CD4-positive, CD25-positive, alpha-beta regulatory T cell (primary cell): ENCODE results near the gene PDE4B. TPM values are rescaled to one million over a fixed set of nuclear protein-coding genes. Genes with fewer than 3 reads are reported as not detected.
A peak's percentile ranks its signal among the peaks of the same experiment; 100 is the strongest.

Source experiments
- ATAC-seq, 2 donors: fragments of 150-1000 bp; cut with Tn5 transposase; one replicate each; pipeline ENCODE4 v1.10.0; 2021; ENCODE audit warnings: low read depth in 2 of 2, moderate number of reproducible peaks in 2 of 2, moderate library complexity in 1 of 2
- DNase-seq, 3 donors: peaks; one replicate each; pipeline versions ENCODE4 v3.0.0 to v3.0.0-alpha.2; 2012 to 2022; ENCODE audit warnings: mixed read lengths in 1 of 3
- H3K27ac ChIP-seq: one replicate; pipeline ENCODE4 v1.7.0; 2013; ENCODE audit warnings: mild to moderate bottlenecking, low read length; ENCODE audit not compliant: insufficient read depth, poor library complexity, severe bottlenecking
- H3K27me3 ChIP-seq: one replicate; pipeline ENCODE4 v1.7.0; 2013; ENCODE audit warnings: low read length; ENCODE audit not compliant: control insufficient read depth, insufficient read depth
- H3K36me3 ChIP-seq: one replicate; pipeline ENCODE4 v1.7.0; 2013; ENCODE audit warnings: mild to moderate bottlenecking, low read length, moderate library complexity; ENCODE audit not compliant: control insufficient read depth, insufficient read depth
- H3K4me1 ChIP-seq: 2 replicates; pipeline ENCODE4 v1.7.0; 2013; ENCODE audit warnings: mild to moderate bottlenecking, low read length; ENCODE audit not compliant: insufficient read depth, control insufficient read depth, poor library complexity, severe bottlenecking
- H3K4me3 ChIP-seq: one replicate; pipeline ENCODE4 v1.7.0; 2013; ENCODE audit warnings: low read depth, mild to moderate bottlenecking, low read length, moderate library complexity
- H3K9me3 ChIP-seq, 2 experiments: 1 replicate in 1 of 2; 2 replicates in 1 of 2; pipeline ENCODE4 v1.7.0; 2013; ENCODE audit warnings: low read length in 2 of 2, mild to moderate bottlenecking in 1 of 2, moderate library complexity in 1 of 2; ENCODE audit not compliant: control insufficient read depth in 2 of 2
- H3K27ac Mint-ChIP-seq, 3 donors: one replicate each; pipeline ENCODE4 v1.8.0; 2020 to 2022; ENCODE audit warnings: mild to moderate bottlenecking in 3 of 3, mixed read lengths in 3 of 3, moderate library complexity in 2 of 3
- H3K27me3 Mint-ChIP-seq: one replicate; pipeline ENCODE4 v1.8.0; 2022; ENCODE audit warnings: mild to moderate bottlenecking, mixed read lengths
- H3K36me3 Mint-ChIP-seq: one replicate; pipeline ENCODE4 v1.8.0; 2020; ENCODE audit warnings: mixed read lengths
- H3K4me1 Mint-ChIP-seq, 4 donors: one replicate each; pipeline ENCODE4 v1.8.0; 2020 to 2022; ENCODE audit warnings: mixed read lengths in 4 of 4, mild to moderate bottlenecking in 1 of 4
- H3K4me3 Mint-ChIP-seq, 4 donors: one replicate each; pipeline ENCODE4 v1.8.0; 2020 to 2022; ENCODE audit warnings: mild to moderate bottlenecking in 4 of 4, mixed read lengths in 4 of 4, moderate library complexity in 3 of 4
- H3K9me3 Mint-ChIP-seq, 7 donors: one replicate each; pipeline ENCODE4 v1.8.0; 2020 to 2022; ENCODE audit warnings: mixed read lengths in 7 of 7, mild to moderate bottlenecking in 3 of 7, moderate library complexity in 2 of 7
- polyA plus RNA-seq, 4 donors: library from polyadenylated mRNA; unstranded; fragments of 300-500 nt; fragmentation: Illumina TruSeq; gene quantifications; one replicate each; pipeline ENCODE4 v1.2.3, GENCODE V29; 2021
- total RNA-seq: library from RNA; stranded (reverse); gene quantifications from one replicate; pipeline ENCODE4 v1.2.3, GENCODE V29; 2022

Gene PDE4B
- total and polyA plus RNA-seq, 5 donors from 2014 or later = 63.9 to 200 (median 75.4) TPM

DNA sequence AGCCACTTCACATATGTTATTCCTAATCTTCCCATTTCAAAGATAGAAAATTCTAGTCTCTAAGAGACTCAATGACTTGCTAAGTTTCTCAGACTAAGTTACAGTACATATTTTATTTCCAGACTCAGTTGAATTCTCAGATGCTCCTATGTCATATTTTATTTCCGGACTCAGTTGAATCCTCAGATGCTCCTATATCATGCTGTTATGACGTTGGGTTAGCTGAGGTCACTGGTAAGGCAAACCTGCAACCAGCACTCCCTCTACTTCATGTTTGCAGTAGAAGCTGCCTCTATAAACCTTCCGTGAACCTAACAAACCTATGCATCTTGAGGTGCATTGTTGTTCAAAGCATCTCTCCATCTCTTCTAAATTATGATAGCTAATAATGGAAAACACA is 554.2 kb downstream of the PDE4B start:
- Mint-ChIP-seq H3K4me3 (peak overlapping the region; percentile 60 to 85 (median 68)), H3K36me3 (peaks cover 11% of the 10 kb centered on the region), H3K27me3 (no peaks in the 10 kb centered on the region), H3K4me1 (peaks cover 60 to 92% (median 87%) of the 10 kb centered on the region in 4 donors), H3K9me3 (peaks cover 0 to under 1% (median 0%) of the 10 kb centered on the region in 7 donors), H3K27ac (peak overlapping the region in 2 of 3 donors; percentile 81 to 92)
- ATAC-seq (no peak), DNase-seq (no peak)
- Histone ChIP-seq H3K27me3 (no peaks in the 10 kb centered on the region), H3K4me1 (peaks cover 100% of the 10 kb centered on the region), H3K27ac (peak overlapping the region; percentile 86), H3K4me3 (peak overlapping the region; percentile 78), H3K9me3 (no peaks in the 10 kb centered on the region), H3K36me3 (peaks cover 2% of the 10 kb centered on the region)

DNA sequence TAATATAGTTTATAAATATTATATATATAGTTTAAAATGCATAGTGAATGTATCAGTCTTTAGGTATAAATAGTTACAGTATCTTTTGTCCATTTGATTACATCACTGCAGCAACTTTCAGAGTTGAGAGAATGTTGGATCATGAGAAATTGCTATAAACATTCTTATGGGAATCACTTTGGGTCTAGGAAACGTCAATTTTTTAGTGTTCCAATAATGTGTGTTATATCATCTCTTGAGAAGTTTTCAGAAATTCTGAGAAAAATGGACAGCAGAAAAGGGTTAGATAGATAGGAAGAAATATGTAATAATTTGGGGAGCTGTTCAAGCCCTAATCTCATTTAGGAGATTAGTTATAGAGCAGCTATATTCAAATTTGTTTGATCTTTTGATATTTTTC is 556.1 kb downstream of the PDE4B start:
- Histone ChIP-seq H3K36me3 (peaks cover 2% of the 10 kb centered on the region), H3K27ac (peak overlapping the region; percentile 86), H3K9me3 (no peaks in the 10 kb centered on the region), H3K4me3 (peak overlapping the region; percentile 78), H3K27me3 (no peaks in the 10 kb centered on the region), H3K4me1 (peaks cover 100% of the 10 kb centered on the region)
- Mint-ChIP-seq H3K4me1 (peaks cover 60 to 98% (median 94%) of the 10 kb centered on the region in 4 donors), H3K4me3 (peak overlapping the region; percentile 72 to 94 (median 80)), H3K27me3 (no peaks in the 10 kb centered on the region), H3K27ac (peak overlapping the region; percentile 70 to 97 (median 91)), H3K9me3 (peaks cover 0 to 5% (median 0%) of the 10 kb centered on the region in 7 donors), H3K36me3 (peaks cover 22% of the 10 kb centered on the region)
- no peak for DNase-seq
- no peak for ATAC-seq

DNA sequence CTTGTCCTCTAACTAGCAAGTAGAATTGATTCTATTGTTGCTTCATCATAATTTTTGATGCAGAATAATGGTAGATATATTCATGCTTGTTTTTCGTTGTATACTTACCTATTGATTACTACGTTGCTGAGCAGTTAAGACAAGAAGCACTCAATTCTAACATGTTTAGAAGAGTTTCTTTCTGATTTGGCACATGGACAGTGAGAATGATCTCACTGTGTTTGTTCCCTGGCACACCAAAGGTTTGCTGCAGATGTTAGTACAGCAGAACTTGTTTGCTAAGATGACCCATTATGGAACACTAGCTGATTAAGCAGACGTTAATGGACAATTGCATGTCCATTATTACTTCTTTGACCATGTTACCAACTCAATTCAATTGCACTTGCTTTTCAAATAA is 556.5 kb downstream of the PDE4B start:
- Histone ChIP-seq H3K27me3 (no peaks in the 10 kb centered on the region), H3K4me3 (peak overlapping the region; percentile 78), H3K4me1 (peaks cover 100% of the 10 kb centered on the region), H3K27ac (peak overlapping the region; percentile 86), H3K9me3 (no peaks in the 10 kb centered on the region), H3K36me3 (peaks cover 2% of the 10 kb centered on the region)
- ATAC-seq (no peak), DNase-seq (no peak)
- Mint-ChIP-seq H3K36me3 (peaks cover 22% of the 10 kb centered on the region), H3K27ac (peak overlapping the region; percentile 70 to 97 (median 91)), H3K9me3 (peaks cover 0 to 5% (median 0%) of the 10 kb centered on the region in 7 donors), H3K4me3 (peak overlapping the region; percentile 72 to 94 (median 80)), H3K4me1 (peaks cover 56 to 98% (median 92%) of the 10 kb centered on the region in 4 donors), H3K27me3 (no peaks in the 10 kb centered on the region)

DNA sequence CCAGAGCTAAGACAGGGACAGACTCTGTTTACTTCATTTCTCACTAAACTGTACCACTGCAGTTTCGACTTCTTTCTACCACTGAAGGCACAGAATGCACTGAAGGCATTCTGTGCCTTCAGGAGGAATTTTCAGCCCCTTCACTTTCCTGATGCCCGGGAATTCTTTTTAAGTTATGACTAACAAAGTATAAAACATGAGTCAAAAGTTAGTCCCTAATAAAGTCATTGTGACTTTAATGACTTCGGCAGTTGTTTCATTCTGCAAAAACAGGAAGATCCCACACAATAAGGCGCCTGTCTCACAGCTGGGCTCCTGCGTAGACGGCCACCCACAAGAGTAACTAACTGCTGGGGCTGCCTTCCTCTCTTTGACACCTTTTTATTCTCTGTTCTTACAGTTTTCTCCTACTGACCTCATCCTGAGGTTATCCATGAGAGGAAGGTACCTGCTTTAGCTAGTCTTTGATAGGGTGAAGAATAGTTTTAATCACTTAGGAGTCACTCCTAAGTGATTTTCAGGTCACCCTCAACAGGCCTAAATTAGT is 557.4 kb downstream of the PDE4B start:
- DNase-seq (peak; percentile 39 to 73 (median 68)), ATAC-seq (peak; percentile 58 to 62)
- Histone ChIP-seq H3K27ac (peak overlapping the region; percentile 86), H3K4me1 (peaks cover 100% of the 10 kb centered on the region), H3K27me3 (no peaks in the 10 kb centered on the region), H3K4me3 (peak overlapping the region; percentile 78), H3K36me3 (peaks cover 2% of the 10 kb centered on the region), H3K9me3 (no peaks in the 10 kb centered on the region)
- Mint-ChIP-seq H3K4me3 (peak overlapping the region; percentile 72 to 94 (median 80)), H3K4me1 (peaks cover 49 to 97% (median 91%) of the 10 kb centered on the region in 4 donors), H3K9me3 (peaks cover 0 to 5% (median 0%) of the 10 kb centered on the region in 7 donors), H3K36me3 (peaks cover 25% of the 10 kb centered on the region), H3K27me3 (no peaks in the 10 kb centered on the region), H3K27ac (peak overlapping the region; percentile 89 to 97 (median 91))

DNA sequence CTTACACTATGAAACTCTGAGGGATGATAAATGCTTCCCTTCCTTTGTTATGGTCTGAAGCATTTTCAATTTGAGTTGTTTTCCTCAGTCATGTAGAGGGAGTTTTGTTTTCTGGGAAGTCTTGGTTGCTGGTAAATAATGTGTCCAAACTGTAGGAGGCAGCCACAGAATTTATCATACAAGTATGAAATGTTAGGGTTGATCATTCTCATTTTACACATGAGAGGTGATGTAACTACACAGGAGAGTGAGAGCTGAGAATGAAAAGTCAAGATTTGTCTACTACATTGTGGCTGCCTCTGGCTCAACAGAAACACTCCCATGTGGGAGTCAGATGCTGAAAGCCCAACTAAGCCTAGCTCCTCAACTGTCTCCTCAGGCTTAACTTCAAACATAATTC is 558.8 kb downstream of the PDE4B start:
- ATAC-seq (no peak), DNase-seq (no peak)
- H3K9me3 Mint-ChIP-seq = peaks cover 0 to 5% (median 0%) of the 10 kb centered on the region in 7 donors
- no peaks in the 10 kb centered on the region for H3K27me3 ChIP-seq
- H3K4me1 Mint-ChIP-seq = peaks cover 43 to 96% (median 90%) of the 10 kb centered on the region in 4 donors
- H3K9me3 ChIP-seq = no peaks in the 10 kb centered on the region
- peaks cover 37% of the 10 kb centered on the region for H3K36me3 Mint-ChIP-seq
- H3K4me3 Mint-ChIP-seq = peak overlapping the region; percentile 66 to 92 (median 74)
- H3K27ac Mint-ChIP-seq = peak overlapping the region; percentile 48 to 97 (median 91)
- H3K27me3 Mint-ChIP-seq = no peaks in the 10 kb centered on the region
- peak overlapping the region; percentile 78 for H3K4me3 ChIP-seq
- peaks cover 99% of the 10 kb centered on the region for H3K4me1 ChIP-seq
- H3K36me3 ChIP-seq = peaks cover 10% of the 10 kb centered on the region
- peak overlapping the region; percentile 86 for H3K27ac ChIP-seq

DNA sequence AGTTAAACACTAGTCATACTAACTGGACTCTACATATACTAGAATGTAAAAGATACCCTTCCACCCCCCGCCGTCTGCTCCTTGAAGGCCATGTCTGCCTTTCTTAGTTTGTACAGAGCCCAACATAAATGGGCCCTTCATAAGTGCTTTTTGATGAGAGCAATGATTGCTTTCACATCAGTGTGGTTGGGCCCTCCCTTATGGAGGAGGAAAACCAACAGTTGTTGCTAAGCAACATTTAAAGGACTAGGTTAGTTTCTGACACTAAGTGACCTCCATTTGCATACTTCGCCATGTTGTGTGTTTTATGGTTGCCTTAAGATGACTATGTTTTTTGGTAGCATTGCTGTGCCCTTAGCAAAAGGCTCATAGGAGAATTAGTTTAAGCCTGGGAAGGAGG is 559.2 kb downstream of the PDE4B start:
- Histone ChIP-seq H3K36me3 (peaks cover 14% of the 10 kb centered on the region), H3K27me3 (no peaks in the 10 kb centered on the region), H3K9me3 (no peaks in the 10 kb centered on the region), H3K4me1 (peaks cover 99% of the 10 kb centered on the region), H3K4me3 (peak overlapping the region; percentile 78), H3K27ac (peak overlapping the region; percentile 86)
- peak; percentile 39 to 56 for ATAC-seq
- Mint-ChIP-seq H3K36me3 (peaks cover 38% of the 10 kb centered on the region), H3K4me1 (peaks cover 41 to 96% (median 90%) of the 10 kb centered on the region in 4 donors), H3K27me3 (no peaks in the 10 kb centered on the region), H3K4me3 (peak overlapping the region; percentile 66 to 92 (median 74)), H3K27ac (peak overlapping the region; percentile 48 to 97 (median 91)), H3K9me3 (peaks cover 0 to 5% (median 0%) of the 10 kb centered on the region in 7 donors)
- DNase-seq = peak; percentile 31 to 78 (median 66)

DNA sequence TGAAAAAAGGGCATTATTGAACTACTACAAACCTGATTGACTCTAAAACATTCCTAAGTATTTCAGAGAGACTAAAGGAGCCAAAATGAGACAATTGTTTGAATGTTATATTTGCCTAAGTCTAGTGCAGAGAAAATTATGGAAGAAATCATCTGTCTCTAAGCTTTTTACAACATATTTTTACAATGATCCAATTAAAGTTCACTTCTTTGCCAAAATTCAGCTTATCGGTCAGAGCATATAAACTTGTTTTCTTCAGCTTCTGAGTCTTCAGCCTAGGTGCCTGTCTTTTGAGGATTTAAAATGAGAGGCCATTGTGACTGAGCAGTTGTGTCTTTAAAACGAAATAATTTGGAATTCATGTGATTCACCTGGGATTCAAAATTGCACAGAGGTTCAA is 560.1 kb downstream of the PDE4B start:
- DNase-seq = no peak
- Mint-ChIP-seq H3K4me1 (peaks cover 42 to 96% (median 90%) of the 10 kb centered on the region in 4 donors), H3K27ac (peak overlapping the region; percentile 74 to 97 (median 75)), H3K36me3 (peaks cover 41% of the 10 kb centered on the region), H3K27me3 (no peaks in the 10 kb centered on the region), H3K9me3 (peaks cover 0 to 5% (median 0%) of the 10 kb centered on the region in 7 donors), H3K4me3 (peak overlapping the region; percentile 54 to 92 (median 72))
- Histone ChIP-seq H3K4me3 (peak overlapping the region; percentile 78), H3K4me1 (peaks cover 99% of the 10 kb centered on the region), H3K36me3 (peaks cover 19% of the 10 kb centered on the region), H3K27me3 (no peaks in the 10 kb centered on the region), H3K27ac (peak overlapping the region; percentile 86), H3K9me3 (no peaks in the 10 kb centered on the region)
- ATAC-seq = no peak
